KBM-7 (cell line): ENCODE data around the gene GPM6B.
"Not testable (repeated sequence)": the region's sequence is repeated elsewhere in the genome, so short reads cannot be mapped to it uniquely, and the experiment has no call there.

ENCODE experiments used
- DNase-seq: peaks from one replicate; pipeline ENCODE4 v3.0.0-alpha.2; 2015
- in situ Hi-C: fragments of 300-500 bp; cut with MboI; formaldehyde crosslinking; loops from 2 replicates; pipeline ENCODE4 v1.14.3; 2020; ENCODE audit warnings: low sequenced_read_pairs, low pct_unique_long_range_greater_than_20kb, mixed read lengths

GPM6B gene

DNA sequence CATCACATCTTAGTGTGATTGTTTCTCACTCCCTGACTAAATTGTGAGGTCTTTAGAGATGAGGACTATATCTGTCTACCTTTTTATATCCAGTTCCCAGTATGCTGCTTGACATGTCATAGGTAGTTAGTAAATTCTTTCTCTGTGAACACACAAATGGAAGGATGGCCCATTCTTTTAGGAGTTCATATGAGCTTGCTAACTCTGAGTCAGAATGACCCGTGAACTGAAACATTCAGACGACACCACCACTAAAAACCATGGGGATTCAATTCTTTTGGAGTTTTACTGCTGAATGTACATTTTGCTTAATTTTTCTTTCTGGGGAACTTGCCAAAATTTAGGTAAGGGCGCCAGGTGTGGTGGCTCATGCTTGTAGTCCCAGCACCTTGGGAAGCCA lies 68.4 kb downstream of the GPM6B start:
- in situ Hi-C loops, result no loop called here
- no peak for DNase-seq

DNA sequence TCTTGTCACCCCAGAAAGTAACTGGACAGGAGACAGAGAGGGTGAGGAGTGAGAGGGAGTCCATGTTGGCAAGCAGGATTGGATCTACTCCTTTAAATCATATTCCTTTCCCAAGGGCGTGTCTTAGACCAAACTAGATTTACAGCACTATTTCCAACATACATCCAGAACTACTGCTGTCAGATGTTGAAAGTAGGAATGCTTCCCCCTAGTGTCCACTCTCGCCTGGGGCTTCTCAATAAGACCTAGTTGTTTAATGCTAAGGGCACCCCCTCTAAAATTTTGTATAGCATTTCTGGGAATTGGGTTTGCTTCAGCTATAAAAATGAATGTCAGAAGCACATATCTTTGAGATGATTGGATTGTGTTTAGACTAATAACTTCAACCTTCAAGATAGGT lies 69.1 kb downstream of the GPM6B start:
- peak; percentile 56 for DNase-seq
- in situ Hi-C loops, result no loop called here

DNA sequence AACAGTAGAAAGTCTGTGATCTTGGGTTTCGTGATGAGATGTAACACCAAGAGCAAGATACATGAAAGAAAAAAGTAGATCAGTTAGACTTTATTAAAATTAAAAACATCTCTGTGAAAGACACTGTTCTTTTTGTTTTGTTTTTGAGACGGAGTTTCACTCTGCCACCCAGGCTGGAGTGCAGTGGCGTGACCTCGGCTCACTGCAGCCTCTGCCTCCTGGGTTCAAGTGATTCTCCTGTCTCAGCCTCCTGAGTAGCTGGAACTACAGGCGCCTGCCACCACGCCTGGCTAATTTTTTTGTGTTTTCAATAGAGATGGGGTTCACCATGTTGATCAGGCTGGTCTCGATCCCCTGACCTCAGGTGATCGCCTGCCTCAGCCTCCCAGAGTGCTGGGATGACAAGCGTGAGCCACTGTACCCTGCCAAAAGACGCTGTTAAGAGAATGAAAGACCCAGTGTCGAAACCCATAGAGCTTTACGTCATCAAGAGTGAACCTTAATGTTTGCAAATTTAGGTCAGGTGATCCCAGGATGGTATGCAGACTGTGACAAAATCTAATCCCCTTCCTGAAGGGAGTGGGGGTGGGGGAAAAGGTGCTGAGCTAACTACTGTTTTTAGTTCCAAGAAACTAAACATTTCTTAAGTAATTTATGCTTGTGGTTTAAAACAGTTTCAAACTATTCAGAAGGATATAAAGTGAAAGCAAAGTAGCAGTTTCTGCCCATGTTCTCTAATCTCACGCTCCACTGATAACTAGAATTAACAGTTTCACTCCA lies 74.3 kb downstream of the GPM6B start:
- in situ Hi-C loops, result no loop called here
- no peak for DNase-seq

DNA sequence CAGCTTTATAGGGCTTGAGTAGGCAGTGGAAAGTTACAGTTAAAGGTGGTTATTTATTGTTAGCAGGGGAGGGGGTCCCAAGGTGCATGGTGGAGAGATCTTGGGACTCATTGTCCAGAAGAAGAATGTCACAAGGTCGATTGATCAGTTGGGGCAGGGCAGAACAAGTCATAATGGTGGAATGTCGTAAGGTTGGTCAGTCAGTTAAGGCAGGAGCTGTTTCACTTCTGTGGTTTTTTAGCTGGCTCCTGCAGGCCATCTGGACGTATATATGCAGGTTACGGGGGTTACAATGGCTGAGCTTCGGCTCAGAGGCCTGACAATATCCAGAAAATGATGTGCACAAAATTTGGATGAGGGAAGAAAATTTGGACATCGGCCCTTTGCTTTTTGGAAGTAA lies 75.2 kb downstream of the GPM6B start:
- in situ Hi-C loops, result no loop called here
- no peak for DNase-seq

DNA sequence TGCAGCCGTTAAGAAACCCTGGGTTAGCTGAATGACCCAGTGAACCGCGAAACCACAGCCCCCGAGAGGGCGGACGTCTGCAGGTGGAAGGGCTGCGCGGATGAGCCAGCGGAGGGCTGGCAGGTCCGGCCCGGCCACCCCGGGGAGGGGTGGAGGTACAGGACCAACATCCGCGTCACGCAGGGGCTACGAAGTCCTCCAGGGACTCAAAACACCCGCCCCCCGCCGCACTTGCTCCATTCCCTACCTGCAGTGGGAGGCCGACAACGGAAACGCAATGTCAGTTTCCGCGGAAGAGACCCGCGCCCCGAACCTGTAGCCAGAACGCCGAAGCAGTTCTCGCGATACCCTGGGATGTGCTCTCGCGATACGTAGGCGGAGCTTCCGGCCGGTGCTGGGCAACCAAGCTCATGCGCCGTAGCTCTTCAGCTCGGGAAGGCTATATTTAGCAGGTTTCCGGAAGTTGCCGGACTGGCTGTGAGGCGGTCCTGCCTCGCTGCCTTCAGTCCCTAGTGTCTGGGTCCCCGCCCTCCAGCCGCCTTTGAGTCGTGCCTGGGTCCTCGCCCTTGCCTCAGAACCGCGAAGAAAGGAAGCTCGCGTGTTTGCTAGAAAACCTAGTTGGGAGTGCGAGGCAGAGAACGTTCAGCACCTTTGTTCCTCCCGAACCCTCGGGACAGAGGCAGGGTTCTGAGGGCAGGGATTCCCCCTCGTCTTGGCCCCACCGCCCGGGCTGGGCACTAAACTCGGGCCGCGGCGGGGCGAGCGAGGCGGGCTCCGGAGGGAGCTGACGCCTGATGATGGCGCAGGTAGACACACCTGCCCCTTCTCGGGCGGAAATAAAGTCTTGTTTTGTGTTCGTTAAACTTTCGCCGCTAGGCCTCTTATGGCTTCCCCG lies 82.4 kb downstream of the GPM6B start, which contains the start of the genes OFD1 and TRAPPC2:
OFD1 (plus strand) TSS at position 471 of the 895 bp plus-strand sequence; CDS start at position 795, 324 bp downstream.
TRAPPC2 (minus strand) TSS at position 343 of the 895 bp plus-strand sequence. CDS start 14,657 bp downstream, outside the sequence.
- DNase-seq, result peak; percentile 98
- in situ Hi-C loops, result no loop called here

DNA sequence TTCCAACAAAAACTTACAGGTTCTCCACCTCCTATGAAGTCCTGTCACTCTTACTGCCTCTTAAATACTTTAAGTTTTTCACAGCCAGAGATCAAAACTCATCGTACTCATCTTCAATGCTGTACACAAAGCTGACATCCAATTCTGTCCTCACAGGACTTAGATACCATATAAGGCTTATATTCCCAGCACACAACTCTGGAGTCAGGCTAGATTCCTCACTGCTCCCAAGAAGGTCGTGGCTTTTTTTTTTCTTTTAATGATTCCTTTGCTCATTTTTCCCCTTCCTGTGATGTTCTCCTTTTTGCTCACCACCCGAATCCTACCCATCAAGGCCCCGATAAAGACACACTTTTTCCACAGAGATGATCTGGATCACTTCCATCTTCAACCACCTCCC lies 83.4 kb downstream of the GPM6B start:
- in situ Hi-C loops, result no loop called here
- DNase-seq, result no peak

DNA sequence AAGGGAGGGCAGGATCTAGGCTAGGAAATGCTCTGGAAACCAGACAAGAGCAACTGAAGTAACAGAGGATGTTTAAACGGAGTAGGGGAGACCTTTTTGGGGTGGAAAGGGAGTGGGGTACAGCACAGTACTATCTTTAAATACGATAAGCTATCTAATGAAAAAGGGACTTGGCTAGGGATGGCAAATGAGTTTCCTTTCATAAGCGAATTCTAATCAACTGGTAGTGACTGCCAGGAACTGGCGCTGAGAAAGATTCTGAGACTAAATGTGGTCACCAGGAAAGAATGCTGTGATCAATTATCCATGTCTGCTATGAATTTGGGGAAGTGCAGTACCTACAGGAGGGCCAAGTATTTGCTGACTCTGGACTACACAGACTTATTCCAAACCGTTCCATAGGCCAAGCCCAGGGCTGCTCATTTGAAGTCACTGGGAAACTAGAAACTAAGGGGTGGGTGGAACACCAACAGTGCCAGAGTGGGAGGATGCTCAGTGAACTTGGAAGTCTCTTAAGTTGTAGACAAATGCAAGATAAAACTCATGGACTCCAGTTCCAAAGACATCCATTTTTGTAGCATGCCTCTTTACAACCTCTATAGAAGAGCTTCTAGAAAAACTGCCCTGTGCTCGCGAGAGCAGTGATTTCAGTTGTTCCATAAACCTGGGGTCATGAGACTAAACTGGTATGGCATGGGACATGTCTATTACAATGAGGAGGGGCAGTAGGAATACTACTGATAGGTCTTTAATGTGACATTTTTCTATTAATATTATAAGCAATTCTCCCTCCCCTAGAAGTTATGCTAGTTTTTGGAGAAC lies 84.4 kb downstream of the GPM6B start:
- in situ Hi-C loops, result no loop called here

DNA sequence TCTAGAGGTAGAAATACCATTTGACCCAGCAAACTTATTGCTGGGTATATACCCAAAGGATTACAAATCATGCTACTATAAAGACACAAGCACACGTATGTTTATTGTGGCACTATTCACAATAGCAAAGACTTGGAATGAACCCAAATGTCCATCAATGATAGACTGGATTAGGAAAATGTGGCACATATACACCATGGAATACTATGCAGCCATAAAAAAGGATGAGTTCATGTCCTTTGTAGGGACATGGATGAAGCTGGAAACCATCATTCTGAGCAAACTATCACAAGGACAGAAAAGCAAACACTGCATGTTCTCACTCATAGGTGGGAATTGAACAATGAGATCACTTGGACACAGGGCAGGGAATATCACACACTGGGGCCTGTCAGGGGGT lies 86.4 kb downstream of the GPM6B start:
- in situ Hi-C loops, result not testable (repeated sequence)

More for the DNA sequence above, 84.4 kb downstream of the GPM6B start:
- peak; percentile 58 for DNase-seq

DNA sequence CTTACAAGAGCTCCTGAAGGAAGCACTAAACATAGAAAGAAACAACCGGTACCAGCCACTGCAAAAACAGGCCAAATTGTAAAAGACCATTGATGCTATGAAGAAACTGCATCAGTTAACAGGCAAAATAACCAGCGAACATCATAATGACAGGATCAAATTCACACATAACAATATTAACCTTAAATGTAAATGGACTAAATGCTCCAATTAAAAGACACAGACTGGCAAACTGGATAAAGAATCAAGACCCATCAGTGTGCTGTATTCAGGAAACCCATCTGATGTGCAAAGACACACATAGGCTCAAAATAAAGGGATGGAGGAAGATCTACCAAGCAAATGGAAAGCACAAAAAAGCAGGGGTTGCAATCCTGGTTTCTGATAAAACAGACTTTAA lies 90.3 kb downstream of the GPM6B start:
- DNase-seq, in situ Hi-C loops: not testable (repeated sequence)

More for the DNA sequence above, 86.4 kb downstream of the GPM6B start:
- DNase-seq, result not testable (repeated sequence)

DNA sequence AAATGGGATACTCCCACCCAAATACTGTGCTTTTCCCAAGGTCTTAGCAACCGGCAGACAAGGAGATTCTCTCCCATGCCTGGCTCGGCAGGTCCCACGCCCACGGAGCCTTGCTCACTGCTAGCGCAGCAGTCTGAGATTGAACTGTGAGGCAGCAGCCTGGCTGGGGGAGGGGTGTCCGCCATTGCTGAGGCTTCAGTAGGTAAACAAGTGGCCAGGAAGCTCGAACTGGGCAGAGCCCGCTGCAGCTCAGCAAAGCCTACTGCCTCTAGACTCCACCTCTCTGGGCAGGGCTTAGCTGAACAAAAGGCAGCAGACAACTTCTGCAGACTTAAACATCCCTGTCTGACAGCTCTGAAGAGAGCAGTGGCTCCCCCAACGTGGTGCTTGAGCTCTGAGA lies 92.0 kb downstream of the GPM6B start:
- in situ Hi-C loops, DNase-seq: not testable (repeated sequence)

DNA sequence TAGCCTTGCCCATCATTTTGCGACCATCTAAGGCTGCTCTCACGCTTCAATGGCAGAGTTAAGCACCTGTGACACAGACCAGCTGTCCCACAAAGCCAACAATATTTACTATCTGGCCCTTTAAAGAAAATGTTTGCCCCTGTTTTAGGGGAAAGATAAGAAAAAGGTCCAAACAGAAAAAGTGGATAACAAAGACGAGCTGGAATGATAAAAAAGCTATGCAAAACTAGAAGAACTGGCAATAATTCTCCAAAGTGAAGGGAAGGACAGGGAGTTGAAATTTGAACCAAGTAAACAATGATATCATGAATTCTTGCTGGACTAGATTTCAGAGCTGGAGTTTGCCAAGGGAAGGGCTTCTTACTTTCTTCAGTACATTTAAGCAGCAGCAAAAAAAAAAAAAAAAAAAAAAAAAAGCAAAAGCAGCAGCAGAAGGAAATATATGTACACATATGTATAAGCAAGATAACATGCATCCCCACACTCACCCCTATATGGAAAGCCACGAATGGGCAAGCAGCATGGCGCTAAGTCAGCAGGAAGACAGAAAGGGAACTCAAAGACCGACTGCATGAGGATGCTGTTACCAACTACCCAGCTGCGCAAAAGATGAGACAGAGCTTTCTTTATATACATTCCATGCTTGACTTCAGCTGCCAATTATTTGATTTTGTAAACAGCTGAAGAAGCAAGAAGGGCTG lies 94.9 kb downstream of the GPM6B start:
- DNase-seq, result peak; percentile 61
- in situ Hi-C loops, result no loop called here

DNA sequence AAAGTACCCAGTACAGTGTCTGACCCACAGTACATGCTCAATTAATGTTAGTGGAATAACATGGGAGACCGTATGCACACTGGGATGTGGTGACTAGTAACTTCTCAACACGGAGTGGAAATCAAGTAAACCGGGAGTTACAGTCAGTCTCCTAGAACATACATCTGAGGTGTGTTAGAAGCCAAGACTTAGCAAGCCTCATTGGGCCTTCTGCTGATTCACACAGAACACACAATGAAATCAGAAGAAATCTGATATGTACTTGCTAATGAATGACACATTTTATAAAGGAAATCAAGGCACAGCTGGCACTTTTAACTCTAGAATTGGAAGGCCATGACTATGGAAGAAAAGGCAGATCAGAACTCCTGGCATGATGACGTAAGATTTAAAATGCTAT lies 95.5 kb downstream of the GPM6B start:
- in situ Hi-C loops, result no loop called here
- DNase-seq, result no peak
